Measurements from ENCODE around the gene GRB14. TPM values are rescaled to one million over a fixed set of nuclear protein-coding genes. Genes with fewer than 3 reads are reported as not detected.

Gene GRB14
- total RNA-seq, 3 donors from 2014 or later (not counting 1 experiment from before 2014, with no cell fraction given), result not detected

DNA sequence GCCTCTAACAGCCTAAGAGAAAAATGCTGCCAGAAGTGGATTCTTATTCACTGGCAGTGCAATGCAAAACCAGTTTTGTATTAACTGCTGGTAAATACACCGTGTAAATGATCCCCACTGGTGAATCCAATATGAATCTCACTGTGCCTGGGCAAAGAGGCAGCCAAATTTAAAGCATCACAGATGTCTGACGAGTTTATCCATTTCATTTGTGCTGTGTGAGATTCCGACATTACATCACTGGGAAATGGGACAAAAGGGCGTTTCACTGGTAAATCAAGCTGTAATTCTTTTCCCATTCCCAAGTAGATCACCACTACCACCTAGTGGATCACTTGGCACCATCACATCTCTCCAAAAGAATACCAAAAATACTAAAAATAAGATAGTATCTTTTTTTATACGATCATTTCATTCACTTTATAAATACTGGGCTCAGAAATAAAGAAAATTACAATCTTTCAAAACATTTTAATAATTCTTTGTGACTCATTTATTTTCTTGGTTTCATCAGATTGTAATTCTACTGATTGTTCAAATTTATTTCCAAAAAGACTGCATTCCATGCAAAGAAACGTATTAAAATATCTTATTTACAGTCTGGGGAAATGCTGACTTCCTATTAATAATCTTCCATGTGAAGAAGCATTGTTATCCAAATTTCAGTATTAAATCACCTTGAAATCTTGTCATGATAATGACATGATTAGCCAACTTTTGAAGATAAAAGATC, 125.6 kb downstream of the GRB14 start:
- 78% methylated on average over 4 of the region's 6 CpGs for WGBS (ENCODE audit: insufficient coverage)
- DNase-seq (no peak), ATAC-seq (no peak)
- Mint-ChIP-seq H3K27me3 (ENCODE audit: low read depth in 2 of 2) (peaks cover 0 to 2% of the 10 kb centered on the region in 2 donors), H3K27ac (no peak overlapping the region), H3K4me1 (no peaks in the 10 kb centered on the region), H3K9me3 (no peaks in the 10 kb centered on the region), H3K36me3 (no peaks in the 10 kb centered on the region), H3K4me3 (no peak overlapping the region)
- TF ChIP-seq, protein P1, sequence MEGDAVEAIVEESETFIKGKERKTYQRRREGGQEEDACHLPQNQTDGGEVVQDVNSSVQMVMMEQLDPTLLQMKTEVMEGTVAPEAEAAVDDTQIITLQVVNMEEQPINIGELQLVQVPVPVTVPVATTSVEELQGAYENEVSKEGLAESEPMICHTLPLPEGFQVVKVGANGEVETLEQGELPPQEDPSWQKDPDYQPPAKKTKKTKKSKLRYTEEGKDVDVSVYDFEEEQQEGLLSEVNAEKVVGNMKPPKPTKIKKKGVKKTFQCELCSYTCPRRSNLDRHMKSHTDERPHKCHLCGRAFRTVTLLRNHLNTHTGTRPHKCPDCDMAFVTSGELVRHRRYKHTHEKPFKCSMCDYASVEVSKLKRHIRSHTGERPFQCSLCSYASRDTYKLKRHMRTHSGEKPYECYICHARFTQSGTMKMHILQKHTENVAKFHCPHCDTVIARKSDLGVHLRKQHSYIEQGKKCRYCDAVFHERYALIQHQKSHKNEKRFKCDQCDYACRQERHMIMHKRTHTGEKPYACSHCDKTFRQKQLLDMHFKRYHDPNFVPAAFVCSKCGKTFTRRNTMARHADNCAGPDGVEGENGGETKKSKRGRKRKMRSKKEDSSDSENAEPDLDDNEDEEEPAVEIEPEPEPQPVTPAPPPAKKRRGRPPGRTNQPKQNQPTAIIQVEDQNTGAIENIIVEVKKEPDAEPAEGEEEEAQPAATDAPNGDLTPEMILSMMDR (IDR thresholded peaks at IDR 0.05), result no peak
- Histone ChIP-seq H3K36me3 (ENCODE audit: control insufficient read depth, insufficient read depth, low read length) (no peaks in the 10 kb centered on the region), H3K4me1 (ENCODE audit: control insufficient read depth, insufficient read depth, low read length) (no peaks in the 10 kb centered on the region), H3K27me3 (ENCODE audit: control insufficient read depth, insufficient read depth, low read length) (no peaks in the 10 kb centered on the region), H3K27ac (ENCODE audit: low read length) (no peak overlapping the region), H3K4me3 (ENCODE audit: low read length) (no peak overlapping the region), H3K9me3 (ENCODE audit: control insufficient read depth, insufficient read depth, low read length) (no peaks in the 10 kb centered on the region)
- intact Hi-C loops (cut with micrococcal nuclease), result no loop called here

- no peak overlapping the region for H3K27ac ChIP-seq (ENCODE audit: low read length)
- no peaks in the 10 kb centered on the region for H3K36me3 ChIP-seq (ENCODE audit: control insufficient read depth, insufficient read depth, low read length)
- peaks cover 0 to 2% of the 10 kb centered on the region in 2 donors for H3K9me3 Mint-ChIP-seq
- H3K36me3 Mint-ChIP-seq, result no peaks in the 10 kb centered on the region
- no peaks in the 10 kb centered on the region for H3K4me1 ChIP-seq (ENCODE audit: control insufficient read depth, insufficient read depth, low read length)
- no peaks in the 10 kb centered on the region for H3K9me3 ChIP-seq (ENCODE audit: control insufficient read depth, insufficient read depth, low read length)
- no peak for DNase-seq
- intact Hi-C loops (cut with micrococcal nuclease), result no loop called here
- TF ChIP-seq, protein P1 (IDR thresholded peaks at IDR 0.05), result no peak
- ATAC-seq, result no peak
- WGBS (ENCODE audit: insufficient coverage), result no CpG with 5 or more reads among the region's 1 CpG
- no peak overlapping the region for H3K27ac Mint-ChIP-seq
- H3K4me3 ChIP-seq (ENCODE audit: low read length), result no peak overlapping the region
- H3K27me3 Mint-ChIP-seq (ENCODE audit: low read depth in 2 of 2), result no peaks in the 10 kb centered on the region
- no peak overlapping the region for H3K4me3 Mint-ChIP-seq
- no peaks in the 10 kb centered on the region for H3K4me1 Mint-ChIP-seq
- no peaks in the 10 kb centered on the region for H3K27me3 ChIP-seq (ENCODE audit: control insufficient read depth, insufficient read depth, low read length)
Observed at GRCh38 chr2:164485541-164485940, 135.7 kb downstream of the GRB14 start.

- H3K9me3 Mint-ChIP-seq, result peaks cover 0 to 2% of the 10 kb centered on the region in 2 donors
- no peaks in the 10 kb centered on the region for H3K36me3 ChIP-seq (ENCODE audit: control insufficient read depth, insufficient read depth, low read length)
- H3K27ac ChIP-seq (ENCODE audit: low read length), result no peak overlapping the region
- TF ChIP-seq, protein P1 (IDR thresholded peaks at IDR 0.05), result no peak
- no peaks in the 10 kb centered on the region for H3K27me3 Mint-ChIP-seq (ENCODE audit: low read depth in 2 of 2)
- H3K4me3 ChIP-seq (ENCODE audit: low read length), result no peak overlapping the region
- 23% methylated on average over 2 of the region's 2 CpGs for WGBS (ENCODE audit: insufficient coverage)
- no peaks in the 10 kb centered on the region for H3K4me1 Mint-ChIP-seq
- H3K27me3 ChIP-seq (ENCODE audit: control insufficient read depth, insufficient read depth, low read length), result no peaks in the 10 kb centered on the region
- H3K4me3 Mint-ChIP-seq, result no peak overlapping the region
- no peaks in the 10 kb centered on the region for H3K36me3 Mint-ChIP-seq
- ATAC-seq, result no peak
- intact Hi-C loops (cut with micrococcal nuclease), result no loop called here
- no peak overlapping the region for H3K27ac Mint-ChIP-seq
- H3K4me1 ChIP-seq (ENCODE audit: control insufficient read depth, insufficient read depth, low read length), result no peaks in the 10 kb centered on the region
- H3K9me3 ChIP-seq (ENCODE audit: control insufficient read depth, insufficient read depth, low read length), result no peaks in the 10 kb centered on the region
- DNase-seq, result no peak
Observed at GRCh38 chr2:164479460-164479859, 141.8 kb downstream of the GRB14 start.

DNA sequence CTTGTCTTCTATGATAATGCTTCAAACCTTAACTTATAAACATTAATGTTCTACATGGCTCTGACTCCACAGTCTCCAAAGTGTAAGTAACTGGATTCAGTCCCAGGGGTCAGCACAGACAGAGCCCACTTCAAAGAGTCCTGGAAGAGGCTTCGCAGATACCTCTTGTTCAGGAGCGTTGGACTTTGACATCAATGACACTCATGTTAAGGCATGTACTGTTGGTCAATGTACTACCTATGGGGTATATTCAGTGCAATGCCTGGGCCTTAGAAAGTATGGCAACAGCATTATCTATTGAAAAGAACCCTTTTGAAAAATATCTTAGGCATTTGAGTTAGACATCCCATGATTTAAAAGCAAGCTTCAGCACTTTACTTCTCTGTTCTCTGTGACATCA, 143.1 kb downstream of the GRB14 start:
- H3K27me3 ChIP-seq (ENCODE audit: control insufficient read depth, insufficient read depth, low read length), result no peaks in the 10 kb centered on the region
- no peaks in the 10 kb centered on the region for H3K36me3 Mint-ChIP-seq
- no peak overlapping the region for H3K27ac Mint-ChIP-seq
- H3K27ac ChIP-seq (ENCODE audit: low read length), result no peak overlapping the region
- intact Hi-C loops (cut with micrococcal nuclease), result no loop called here
- H3K4me3 Mint-ChIP-seq, result no peak overlapping the region
- H3K4me1 Mint-ChIP-seq, result no peaks in the 10 kb centered on the region
- H3K36me3 ChIP-seq (ENCODE audit: control insufficient read depth, insufficient read depth, low read length), result no peaks in the 10 kb centered on the region
- no peaks in the 10 kb centered on the region for H3K4me1 ChIP-seq (ENCODE audit: control insufficient read depth, insufficient read depth, low read length)
- ATAC-seq, result no peak
- no peaks in the 10 kb centered on the region for H3K9me3 ChIP-seq (ENCODE audit: control insufficient read depth, insufficient read depth, low read length)
- 87% methylated on average over 2 of the region's 2 CpGs for WGBS (ENCODE audit: insufficient coverage)
- H3K27me3 Mint-ChIP-seq (ENCODE audit: low read depth in 2 of 2), result no peaks in the 10 kb centered on the region
- DNase-seq, result no peak
- no peak overlapping the region for H3K4me3 ChIP-seq (ENCODE audit: low read length)
- TF ChIP-seq, protein P1 (IDR thresholded peaks at IDR 0.05), result no peak
- peaks cover 0 to 2% of the 10 kb centered on the region in 2 donors for H3K9me3 Mint-ChIP-seq
